HepG2 (cell line): ENCODE results near the gene GRIN2D. TPM values are rescaled to one million over a fixed set of nuclear protein-coding genes. Genes with fewer than 3 reads are reported as not detected.

Source experiments
- BCL6 ChIP-seq: IDR thresholded peaks from 2 replicates; pipeline ENCODE4 v1.6.1; 2016; ENCODE audit warnings: missing genetic modification reagents, missing compliant biosample characterization
- FLYWCH1 ChIP-seq: sonication (generic); formaldehyde crosslinking; IDR thresholded peaks from 2 replicates; pipeline ENCODE4 v1.8.1; 2023; ENCODE audit warnings: mild to moderate bottlenecking, missing genetic modification reagents
- HMG20B ChIP-seq: conservative IDR thresholded peaks from 2 replicates; pipeline ENCODE4 v1.6.1; 2016; ENCODE audit warnings: missing genetic modification reagents, missing compliant biosample characterization
- HOXA9 ChIP-seq: sonication (generic); formaldehyde crosslinking; IDR thresholded peaks from 2 replicates; pipeline ENCODE4 v1.8.1; 2022; ENCODE audit warnings: missing genetic modification reagents, mild to moderate bottlenecking, moderate library complexity, borderline replicate concordance
- MBD4 ChIP-seq: IDR thresholded peaks from 2 replicates; pipeline ENCODE4 v1.6.1; 2012; ENCODE audit warnings: low read length, inconsistent platforms, borderline replicate concordance
- MXD4 ChIP-seq: IDR thresholded peaks from 2 replicates; pipeline ENCODE4 v1.6.1; 2016; ENCODE audit warnings: mild to moderate bottlenecking, missing biosample characterization, missing genetic modification reagents
- NFYB ChIP-seq: sonication (generic); formaldehyde crosslinking; IDR thresholded peaks from 2 replicates; pipeline ENCODE4 v1.4.0; 2020; ENCODE audit warnings: missing genetic modification reagents
- PHF8 ChIP-seq: sonication (generic); formaldehyde crosslinking; IDR thresholded peaks from 2 replicates; pipeline ENCODE4 v1.5.0; 2020; ENCODE audit warnings: missing genetic modification reagents
- PRPF4 ChIP-seq: fragments of 200-400 bp; formaldehyde crosslinking; IDR thresholded peaks from 2 replicates; pipeline ENCODE4 v1.6.1; 2016; ENCODE audit warnings: low read length, low read depth; ENCODE audit not compliant: poor library complexity, severe bottlenecking
- SMARCE1 ChIP-seq: fragments of 450-650 bp; IDR thresholded peaks from 2 replicates; pipeline ENCODE4 v1.6.1; 2017; ENCODE audit warnings: borderline replicate concordance
- STAG1 ChIP-seq: sonication (generic); formaldehyde crosslinking; IDR thresholded peaks from 2 replicates; pipeline ENCODE4 v1.4.0; 2020; ENCODE audit warnings: missing genetic modification reagents
- TCF7 ChIP-seq: sonication (generic); IDR thresholded peaks from 2 replicates; pipeline ENCODE4 v1.6.1; 2016; ENCODE audit warnings: antibody characterized with exemption, low read depth
- ZFP36L2 ChIP-seq: sonication (generic); formaldehyde crosslinking; IDR thresholded peaks from 2 replicates; pipeline ENCODE4 v1.4.0; 2020; ENCODE audit warnings: missing genetic modification reagents
- ZMAT3 ChIP-seq: sonication (generic); formaldehyde crosslinking; conservative IDR thresholded peaks from 2 replicates; pipeline ENCODE4 v1.7.0; 2021; ENCODE audit warnings: missing genetic modification reagents
- ZNF10 ChIP-seq: sonication (generic); formaldehyde crosslinking; IDR thresholded peaks from 2 replicates; pipeline ENCODE4 v1.4.0; 2020; ENCODE audit warnings: mild to moderate bottlenecking, low read depth, missing genetic modification reagents, borderline replicate concordance
- ZNF264 ChIP-seq: sonication (generic); formaldehyde crosslinking; IDR thresholded peaks from 2 replicates; pipeline ENCODE4 v1.4.0; 2020; ENCODE audit warnings: missing genetic modification reagents
- ZNF431 ChIP-seq: sonication (generic); formaldehyde crosslinking; IDR thresholded peaks from 2 replicates; pipeline ENCODE4 v1.9.0; 2022; ENCODE audit warnings: missing genetic modification reagents, low read depth, mild to moderate bottlenecking, borderline replicate concordance
- ZNF747 ChIP-seq: sonication (generic); formaldehyde crosslinking; IDR thresholded peaks from 2 replicates; pipeline ENCODE4 v1.8.1; 2023; ENCODE audit warnings: missing genetic modification reagents, mild to moderate bottlenecking, borderline replicate concordance
- ZNF768 ChIP-seq: sonication (generic); formaldehyde crosslinking; IDR thresholded peaks from 2 replicates; pipeline ENCODE4 v1.4.0; 2020; ENCODE audit warnings: missing genetic modification reagents
- polyA plus RNA-seq, 8 experiments: library from polyadenylated mRNA; depleted of rRNA in 3 of 8; stranded (reverse) in 7 of 8; unstranded in 1 of 8; fragments of >200 nt; fragmentation: Illumina TruSeq in 4 of 8; extraction: Trizol in 4 of 8; gene quantifications; 2 replicates each; pipeline versions ENCODE4 v1.2.1 to v1.2.3, GENCODE V29; 2011 to 2016; ENCODE audit warnings: low read depth in 4 of 8, missing spikeins in 1 of 8, mixed read lengths in 1 of 8; ENCODE audit not compliant: insufficient read depth in 1 of 8
- total RNA-seq, 5 experiments: library from RNA; depleted of rRNA; stranded (reverse); fragments of >200 nt; fragmentation: Illumina TruSeq; extraction: Trizol; gene quantifications; 2 replicates each; pipeline ENCODE4 v1.2.3, GENCODE V29; 2016; ENCODE audit warnings: low read depth in 1 of 5
- TF ChIP-seq, protein P1 (sequence below): IDR thresholded peaks from 2 replicates; pipeline ENCODE4 v1.6.1; 2018; ENCODE audit warnings: missing genetic modification reagents, mild to moderate bottlenecking, missing compliant biosample characterization
- TF ChIP-seq, protein P2 (sequence below): sonication (generic); formaldehyde crosslinking; IDR thresholded peaks from 2 replicates; pipeline ENCODE4 v1.4.0; 2020; ENCODE audit warnings: missing genetic modification reagents
- TF ChIP-seq, protein P3 (sequence below): sonication (generic); formaldehyde crosslinking; IDR thresholded peaks from 2 replicates; pipeline ENCODE4 v1.5.0; 2020; ENCODE audit warnings: mild to moderate bottlenecking, missing genetic modification reagents, moderate library complexity
- TF ChIP-seq, protein P4 (sequence below): sonication (generic); formaldehyde crosslinking; IDR thresholded peaks from 2 replicates; pipeline ENCODE4 v1.4.0; 2020; ENCODE audit warnings: mild to moderate bottlenecking, low read depth, missing genetic modification reagents
- TF ChIP-seq, protein P5 (sequence below): sonication (generic); formaldehyde crosslinking; IDR thresholded peaks from 2 replicates; pipeline ENCODE4 v1.4.0; 2020; ENCODE audit warnings: low read depth, mild to moderate bottlenecking, missing genetic modification reagents

GRIN2D gene
- total and polyA plus RNA-seq, 2 of the 13 experiments (the other 11 are each of a cell fraction or from before 2014, with no cell fraction given) = 0.02 to 0.13 TPM

DNA sequence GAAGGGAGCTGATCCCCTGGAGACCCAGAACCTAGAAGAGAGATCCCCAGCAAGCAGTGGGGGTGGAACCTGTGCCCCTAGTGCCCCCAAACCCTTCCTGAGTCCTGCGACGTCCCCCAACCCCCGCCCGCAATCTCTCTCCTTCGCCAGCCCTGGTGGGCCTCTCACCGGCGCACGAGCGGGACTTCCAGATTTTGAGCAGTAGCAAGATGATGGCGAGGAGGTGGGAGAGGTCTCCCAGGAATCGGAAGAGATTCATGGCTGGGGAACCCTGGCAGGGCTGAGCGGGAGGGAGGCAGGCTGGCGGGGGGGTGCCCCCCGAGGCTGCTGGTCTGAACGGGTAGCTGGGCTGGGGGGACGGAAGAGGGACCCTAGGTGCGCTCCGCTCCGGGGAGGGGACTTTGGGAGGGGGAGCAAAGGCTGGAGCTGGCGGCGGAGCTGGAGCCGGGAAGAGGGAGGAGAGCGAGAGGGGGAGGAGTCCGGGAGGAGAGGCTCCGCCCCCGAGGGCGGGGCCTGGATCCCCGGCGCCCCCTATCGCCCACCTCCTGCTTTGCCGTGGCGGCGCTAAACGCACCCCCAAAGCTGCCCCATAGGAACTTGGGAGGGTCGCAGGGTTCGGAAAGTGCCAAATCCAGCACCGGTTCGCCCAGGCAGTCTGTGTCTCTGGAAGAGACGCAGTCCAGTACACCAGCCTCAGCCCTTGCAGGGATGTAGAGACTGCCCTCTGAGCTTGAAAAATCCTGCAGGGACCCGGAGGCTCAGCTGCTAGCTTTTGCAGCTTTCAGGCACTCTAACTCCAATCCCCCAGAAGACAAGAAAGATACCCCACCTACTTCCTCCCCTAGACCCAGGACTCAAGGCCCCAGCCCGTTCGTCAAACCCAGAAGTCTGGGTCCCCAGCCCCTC lies 2.1 kb upstream of the GRIN2D start, which contains the start of gene KDELR1 (continued):
- TF ChIP-seq, protein P1, sequence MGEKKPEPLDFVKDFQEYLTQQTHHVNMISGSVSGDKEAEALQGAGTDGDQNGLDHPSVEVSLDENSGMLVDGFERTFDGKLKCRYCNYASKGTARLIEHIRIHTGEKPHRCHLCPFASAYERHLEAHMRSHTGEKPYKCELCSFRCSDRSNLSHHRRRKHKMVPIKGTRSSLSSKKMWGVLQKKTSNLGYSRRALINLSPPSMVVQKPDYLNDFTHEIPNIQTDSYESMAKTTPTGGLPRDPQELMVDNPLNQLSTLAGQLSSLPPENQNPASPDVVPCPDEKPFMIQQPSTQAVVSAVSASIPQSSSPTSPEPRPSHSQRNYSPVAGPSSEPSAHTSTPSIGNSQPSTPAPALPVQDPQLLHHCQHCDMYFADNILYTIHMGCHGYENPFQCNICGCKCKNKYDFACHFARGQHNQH (CRISPR knock-in tag) = no peak; the same call in 1 of the 2 replicates
- TF ChIP-seq, protein P2, sequence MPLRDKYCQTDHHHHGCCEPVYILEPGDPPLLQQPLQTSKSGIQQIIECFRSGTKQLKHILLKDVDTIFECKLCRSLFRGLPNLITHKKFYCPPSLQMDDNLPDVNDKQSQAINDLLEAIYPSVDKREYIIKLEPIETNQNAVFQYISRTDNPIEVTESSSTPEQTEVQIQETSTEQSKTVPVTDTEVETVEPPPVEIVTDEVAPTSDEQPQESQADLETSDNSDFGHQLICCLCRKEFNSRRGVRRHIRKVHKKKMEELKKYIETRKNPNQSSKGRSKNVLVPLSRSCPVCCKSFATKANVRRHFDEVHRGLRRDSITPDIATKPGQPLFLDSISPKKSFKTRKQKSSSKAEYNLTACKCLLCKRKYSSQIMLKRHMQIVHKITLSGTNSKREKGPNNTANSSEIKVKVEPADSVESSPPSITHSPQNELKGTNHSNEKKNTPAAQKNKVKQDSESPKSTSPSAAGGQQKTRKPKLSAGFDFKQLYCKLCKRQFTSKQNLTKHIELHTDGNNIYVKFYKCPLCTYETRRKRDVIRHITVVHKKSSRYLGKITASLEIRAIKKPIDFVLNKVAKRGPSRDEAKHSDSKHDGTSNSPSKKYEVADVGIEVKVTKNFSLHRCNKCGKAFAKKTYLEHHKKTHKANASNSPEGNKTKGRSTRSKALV (CRISPR knock-in tag) = no peak
- TF ChIP-seq, protein P3, sequence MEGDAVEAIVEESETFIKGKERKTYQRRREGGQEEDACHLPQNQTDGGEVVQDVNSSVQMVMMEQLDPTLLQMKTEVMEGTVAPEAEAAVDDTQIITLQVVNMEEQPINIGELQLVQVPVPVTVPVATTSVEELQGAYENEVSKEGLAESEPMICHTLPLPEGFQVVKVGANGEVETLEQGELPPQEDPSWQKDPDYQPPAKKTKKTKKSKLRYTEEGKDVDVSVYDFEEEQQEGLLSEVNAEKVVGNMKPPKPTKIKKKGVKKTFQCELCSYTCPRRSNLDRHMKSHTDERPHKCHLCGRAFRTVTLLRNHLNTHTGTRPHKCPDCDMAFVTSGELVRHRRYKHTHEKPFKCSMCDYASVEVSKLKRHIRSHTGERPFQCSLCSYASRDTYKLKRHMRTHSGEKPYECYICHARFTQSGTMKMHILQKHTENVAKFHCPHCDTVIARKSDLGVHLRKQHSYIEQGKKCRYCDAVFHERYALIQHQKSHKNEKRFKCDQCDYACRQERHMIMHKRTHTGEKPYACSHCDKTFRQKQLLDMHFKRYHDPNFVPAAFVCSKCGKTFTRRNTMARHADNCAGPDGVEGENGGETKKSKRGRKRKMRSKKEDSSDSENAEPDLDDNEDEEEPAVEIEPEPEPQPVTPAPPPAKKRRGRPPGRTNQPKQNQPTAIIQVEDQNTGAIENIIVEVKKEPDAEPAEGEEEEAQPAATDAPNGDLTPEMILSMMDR (CRISPR knock-in tag) = peak; percentile 89
- TF ChIP-seq MBD4 = no peak
- no peak for TF ChIP-seq SMARCE1
- TF ChIP-seq HOXA9 (CRISPR knock-in tag) = no peak
- no peak for TF ChIP-seq STAG1 (CRISPR knock-in tag)
- no peak for TF ChIP-seq TCF7
- TF ChIP-seq ZNF768 (CRISPR knock-in tag) = no peak
- TF ChIP-seq PRPF4 = no peak
- TF ChIP-seq BCL6 = no peak
- TF ChIP-seq PHF8 (CRISPR knock-in tag) = no peak
- TF ChIP-seq ZNF10 = no peak
- peak; percentile 11; the same call in 1 of the 2 replicates for TF ChIP-seq FLYWCH1
- TF ChIP-seq MXD4 = no peak
- TF ChIP-seq HMG20B (CRISPR knock-in tag) = no peak
- TF ChIP-seq, protein P4, sequence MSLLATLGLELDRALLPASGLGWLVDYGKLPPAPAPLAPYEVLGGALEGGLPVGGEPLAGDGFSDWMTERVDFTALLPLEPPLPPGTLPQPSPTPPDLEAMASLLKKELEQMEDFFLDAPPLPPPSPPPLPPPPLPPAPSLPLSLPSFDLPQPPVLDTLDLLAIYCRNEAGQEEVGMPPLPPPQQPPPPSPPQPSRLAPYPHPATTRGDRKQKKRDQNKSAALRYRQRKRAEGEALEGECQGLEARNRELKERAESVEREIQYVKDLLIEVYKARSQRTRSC (CRISPR knock-in tag) = no peak
- TF ChIP-seq NFYB (CRISPR knock-in tag) = no peak
- TF ChIP-seq ZMAT3 (CRISPR knock-in tag) = no peak
- TF ChIP-seq ZNF431 (CRISPR knock-in tag) = no peak
- TF ChIP-seq ZNF747 = no peak
- no peak for TF ChIP-seq ZNF264 (CRISPR knock-in tag)
- TF ChIP-seq ZFP36L2 = no peak
- TF ChIP-seq, protein P5, sequence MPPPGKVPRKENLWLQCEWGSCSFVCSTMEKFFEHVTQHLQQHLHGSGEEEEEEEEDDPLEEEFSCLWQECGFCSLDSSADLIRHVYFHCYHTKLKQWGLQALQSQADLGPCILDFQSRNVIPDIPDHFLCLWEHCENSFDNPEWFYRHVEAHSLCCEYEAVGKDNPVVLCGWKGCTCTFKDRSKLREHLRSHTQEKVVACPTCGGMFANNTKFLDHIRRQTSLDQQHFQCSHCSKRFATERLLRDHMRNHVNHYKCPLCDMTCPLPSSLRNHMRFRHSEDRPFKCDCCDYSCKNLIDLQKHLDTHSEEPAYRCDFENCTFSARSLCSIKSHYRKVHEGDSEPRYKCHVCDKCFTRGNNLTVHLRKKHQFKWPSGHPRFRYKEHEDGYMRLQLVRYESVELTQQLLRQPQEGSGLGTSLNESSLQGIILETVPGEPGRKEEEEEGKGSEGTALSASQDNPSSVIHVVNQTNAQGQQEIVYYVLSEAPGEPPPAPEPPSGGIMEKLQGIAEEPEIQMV = no peak
